Choroid plexus epithelial cell (primary cell): ENCODE results near the gene NR5A2.

Experiments
- DNase-seq: peaks from one replicate; pipeline ENCODE4 v3.0.0-alpha.2; 2010; ENCODE audit warnings: low read depth
- H3K4me3 ChIP-seq: 2 replicates; pipeline ENCODE4 v1.5.1; 2011; ENCODE audit warnings: low read depth, mild to moderate bottlenecking, control low read depth, low read length, moderate library complexity
- TF ChIP-seq, protein P1 (sequence below): conservative IDR thresholded peaks from 2 replicates; pipeline ENCODE4 v1.5.1; 2011; ENCODE audit warnings: low read depth, mild to moderate bottlenecking, control low read depth, inconsistent platforms, low read length, moderate library complexity

The NR5A2 gene

DNA sequence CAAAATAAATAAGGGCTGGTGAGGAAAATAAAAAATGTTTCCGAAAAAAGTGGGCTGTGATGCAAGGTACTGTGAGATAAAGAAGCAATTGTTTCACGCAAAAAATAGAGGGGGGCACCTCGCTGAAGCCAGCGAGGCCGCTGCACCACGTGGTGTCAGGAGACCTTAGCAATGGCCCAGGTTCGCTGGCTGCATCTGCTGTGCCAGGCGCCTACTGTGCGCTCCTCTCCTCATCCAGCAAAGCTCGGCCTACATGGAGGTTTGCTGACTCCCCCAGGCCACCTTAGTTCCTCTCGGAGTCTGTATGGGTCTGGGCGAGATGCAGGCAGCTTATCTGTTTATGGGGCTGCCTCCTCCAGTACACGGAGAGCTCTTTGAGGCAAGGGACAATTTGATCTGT, 119.6 kb downstream of the NR5A2 start:
- no peak overlapping the region for H3K4me3 ChIP-seq
- TF ChIP-seq, protein P1, sequence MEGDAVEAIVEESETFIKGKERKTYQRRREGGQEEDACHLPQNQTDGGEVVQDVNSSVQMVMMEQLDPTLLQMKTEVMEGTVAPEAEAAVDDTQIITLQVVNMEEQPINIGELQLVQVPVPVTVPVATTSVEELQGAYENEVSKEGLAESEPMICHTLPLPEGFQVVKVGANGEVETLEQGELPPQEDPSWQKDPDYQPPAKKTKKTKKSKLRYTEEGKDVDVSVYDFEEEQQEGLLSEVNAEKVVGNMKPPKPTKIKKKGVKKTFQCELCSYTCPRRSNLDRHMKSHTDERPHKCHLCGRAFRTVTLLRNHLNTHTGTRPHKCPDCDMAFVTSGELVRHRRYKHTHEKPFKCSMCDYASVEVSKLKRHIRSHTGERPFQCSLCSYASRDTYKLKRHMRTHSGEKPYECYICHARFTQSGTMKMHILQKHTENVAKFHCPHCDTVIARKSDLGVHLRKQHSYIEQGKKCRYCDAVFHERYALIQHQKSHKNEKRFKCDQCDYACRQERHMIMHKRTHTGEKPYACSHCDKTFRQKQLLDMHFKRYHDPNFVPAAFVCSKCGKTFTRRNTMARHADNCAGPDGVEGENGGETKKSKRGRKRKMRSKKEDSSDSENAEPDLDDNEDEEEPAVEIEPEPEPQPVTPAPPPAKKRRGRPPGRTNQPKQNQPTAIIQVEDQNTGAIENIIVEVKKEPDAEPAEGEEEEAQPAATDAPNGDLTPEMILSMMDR: no peak
- no peak for DNase-seq

DNA sequence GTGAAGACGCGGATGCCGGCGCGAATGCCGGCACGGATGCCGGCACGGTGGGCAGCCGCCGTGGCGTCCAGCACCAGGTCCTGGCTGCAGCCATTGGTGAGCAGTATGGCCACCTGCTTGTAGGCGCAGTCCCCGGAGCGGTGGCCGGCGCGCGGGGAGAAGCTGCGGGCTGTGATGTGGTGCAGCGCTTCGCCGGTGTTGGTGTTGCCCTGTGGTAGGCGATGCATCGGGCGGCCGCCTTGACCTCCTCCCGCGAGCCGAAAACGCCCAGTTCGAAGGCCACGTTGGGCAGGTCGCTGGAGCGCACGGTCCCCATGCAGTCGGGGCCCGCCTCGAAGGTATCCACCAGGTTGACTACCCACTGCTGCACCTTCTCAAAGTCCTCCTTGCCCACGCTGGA, 120.2 kb downstream of the NR5A2 start:
- H3K4me3 ChIP-seq: no peak overlapping the region
- TF ChIP-seq, protein P1: no peak
- DNase-seq: no peak

DNA sequence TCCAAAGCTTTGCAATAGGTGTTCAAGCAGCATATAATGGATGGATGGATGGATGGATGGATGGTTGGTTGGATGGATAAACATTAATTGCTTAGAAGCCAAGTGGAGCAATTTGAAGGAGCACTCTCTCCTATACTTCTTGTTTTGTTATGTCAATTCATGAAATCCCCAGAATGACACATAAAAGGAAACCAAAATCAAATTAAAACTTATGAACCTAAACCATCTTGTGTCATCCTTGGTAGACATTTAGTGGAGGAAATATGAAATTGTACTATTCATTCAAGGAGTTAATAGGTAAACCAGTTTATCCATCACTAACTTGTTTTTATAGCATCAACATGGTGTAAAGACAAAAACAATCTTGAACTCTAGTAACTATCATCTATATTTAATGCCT, 122.5 kb downstream of the NR5A2 start:
- H3K4me3 ChIP-seq: no peak overlapping the region
- TF ChIP-seq, protein P1: no peak
- no peak for DNase-seq

DNA sequence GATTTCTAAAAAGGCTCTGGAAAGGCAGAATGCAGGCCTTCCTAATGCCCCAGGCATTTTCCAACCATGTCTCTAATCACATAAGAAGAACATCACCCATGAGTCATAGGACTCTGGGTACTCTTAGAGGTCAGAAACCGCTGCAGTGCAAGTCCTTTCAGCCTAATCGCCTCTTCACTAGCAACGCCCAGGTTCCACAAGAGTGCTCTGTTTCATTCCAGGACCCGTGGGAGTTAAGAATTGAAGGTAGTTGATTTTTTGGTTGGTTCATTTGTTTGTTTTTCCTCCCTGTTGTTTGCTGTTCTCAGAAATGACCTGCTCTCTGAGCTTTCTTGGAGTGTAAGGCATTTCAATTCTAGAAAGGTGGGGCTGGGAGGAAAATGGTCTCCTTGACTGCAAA, 123.2 kb downstream of the NR5A2 start:
- H3K4me3 ChIP-seq: no peak overlapping the region
- peak; percentile 56 for DNase-seq
- TF ChIP-seq, protein P1: no peak

DNA sequence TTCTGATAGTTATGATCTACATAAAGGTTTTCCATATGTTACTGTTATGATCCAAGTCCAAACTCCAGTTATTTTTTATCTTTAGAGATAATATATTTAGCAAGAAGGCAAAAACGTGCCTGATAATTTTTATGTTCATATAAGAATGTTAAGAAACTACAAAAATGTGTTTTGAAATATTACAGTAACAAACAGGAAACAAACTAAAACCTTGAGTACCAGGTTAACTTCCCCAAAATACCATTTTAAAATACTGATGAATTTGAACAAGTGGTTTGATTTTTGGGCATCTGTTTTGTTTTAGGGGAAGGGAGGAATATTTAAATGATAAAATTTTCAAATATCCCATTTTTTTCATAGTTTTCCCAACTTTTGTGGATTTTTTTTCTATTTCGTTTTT, 124.8 kb downstream of the NR5A2 start:
- DNase-seq: no peak
- TF ChIP-seq, protein P1: no peak
- H3K4me3 ChIP-seq: no peak overlapping the region

DNA sequence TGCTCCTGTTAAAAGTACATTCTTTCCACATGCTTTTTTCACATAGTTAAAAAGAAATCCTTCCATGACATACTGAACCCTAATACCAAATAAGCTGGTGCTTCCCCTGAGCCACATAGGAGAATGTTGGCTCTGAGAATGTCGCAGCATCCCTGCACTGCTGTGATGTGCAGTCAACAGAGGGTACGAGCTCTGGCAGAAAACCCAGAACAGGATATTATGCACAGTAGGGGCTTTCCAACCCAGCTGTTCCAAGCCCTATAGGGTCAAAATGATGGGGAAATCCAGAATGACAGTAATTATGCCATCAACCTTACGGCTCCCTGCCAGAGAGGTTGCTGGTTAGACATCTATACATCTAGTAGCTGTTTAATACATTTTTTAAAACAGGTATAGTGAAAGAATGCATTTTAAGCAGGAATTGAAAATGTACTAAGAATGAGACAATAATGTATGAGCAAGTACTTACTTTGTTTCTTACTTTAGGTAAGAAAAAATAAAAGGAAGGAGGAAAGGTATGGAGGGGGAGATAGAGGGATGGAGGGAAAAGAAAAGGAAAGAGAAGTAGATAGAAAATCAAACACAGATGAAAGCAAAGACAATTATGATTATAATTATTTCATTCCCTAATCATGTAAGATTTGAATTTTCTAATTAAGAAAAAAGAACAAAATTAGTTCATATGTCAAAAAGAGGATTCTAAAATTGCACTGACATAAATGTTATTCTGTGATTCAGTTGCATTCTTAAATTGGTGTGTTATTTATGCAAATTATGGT, 126.0 kb downstream of the NR5A2 start:
- no peak overlapping the region for H3K4me3 ChIP-seq
- TF ChIP-seq, protein P1: no peak
- DNase-seq: peak; percentile 16
